ENCODE measurements around the gene RANBP3L.

The RANBP3L gene

GRCh38 chr5:36243653-36244052, 58.0 kb downstream of the RANBP3L start:
- no peak for DNase-seq (ENCODE audit: low spot score)

DNA sequence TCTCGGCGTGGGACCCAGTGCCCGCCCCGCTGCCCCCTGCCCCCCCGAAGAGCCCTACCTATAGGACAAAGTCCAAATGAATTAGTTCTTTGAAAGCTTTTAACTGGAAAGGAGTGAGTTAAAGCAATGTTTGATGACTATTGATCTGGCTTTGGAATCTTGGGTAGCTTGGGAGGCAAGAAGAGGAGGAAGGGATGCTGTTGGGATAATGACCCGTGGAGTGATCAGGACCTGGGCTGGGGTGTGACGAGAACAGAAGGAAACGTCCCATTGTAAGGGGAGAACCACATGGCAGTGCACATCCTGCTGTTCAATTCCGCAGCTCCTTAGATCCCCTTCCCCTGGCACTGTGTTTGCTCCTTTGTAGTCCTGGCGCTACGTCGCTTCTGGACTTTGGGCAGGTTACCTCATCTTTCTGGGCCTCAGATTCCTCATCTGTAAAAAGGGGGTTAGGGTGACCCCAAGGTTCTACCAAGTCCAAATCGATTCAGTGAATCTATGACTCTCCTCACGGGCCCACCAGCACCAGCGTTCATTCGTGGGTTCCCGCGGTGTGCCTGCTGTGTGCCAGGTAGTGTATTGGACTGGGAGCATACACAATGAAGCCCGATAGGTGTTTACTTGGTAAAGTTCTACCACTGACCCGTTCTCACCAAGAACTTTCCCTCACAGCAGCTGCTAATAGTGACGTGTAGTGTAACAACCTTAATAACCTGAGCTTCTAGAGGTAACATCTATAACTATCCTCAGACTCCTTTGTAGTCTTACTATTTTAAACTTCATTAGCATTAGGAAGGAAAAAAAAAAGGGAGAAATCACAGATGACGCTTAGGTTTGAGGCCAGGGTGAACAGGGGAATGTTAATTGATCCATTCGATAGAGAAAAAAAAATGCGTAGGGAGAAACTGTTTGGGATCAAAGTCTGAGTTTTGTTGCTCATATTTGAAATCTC, 58.9 kb downstream of the RANBP3L start:
- DNase-seq (ENCODE audit: low spot score): peak; percentile 15

DNA sequence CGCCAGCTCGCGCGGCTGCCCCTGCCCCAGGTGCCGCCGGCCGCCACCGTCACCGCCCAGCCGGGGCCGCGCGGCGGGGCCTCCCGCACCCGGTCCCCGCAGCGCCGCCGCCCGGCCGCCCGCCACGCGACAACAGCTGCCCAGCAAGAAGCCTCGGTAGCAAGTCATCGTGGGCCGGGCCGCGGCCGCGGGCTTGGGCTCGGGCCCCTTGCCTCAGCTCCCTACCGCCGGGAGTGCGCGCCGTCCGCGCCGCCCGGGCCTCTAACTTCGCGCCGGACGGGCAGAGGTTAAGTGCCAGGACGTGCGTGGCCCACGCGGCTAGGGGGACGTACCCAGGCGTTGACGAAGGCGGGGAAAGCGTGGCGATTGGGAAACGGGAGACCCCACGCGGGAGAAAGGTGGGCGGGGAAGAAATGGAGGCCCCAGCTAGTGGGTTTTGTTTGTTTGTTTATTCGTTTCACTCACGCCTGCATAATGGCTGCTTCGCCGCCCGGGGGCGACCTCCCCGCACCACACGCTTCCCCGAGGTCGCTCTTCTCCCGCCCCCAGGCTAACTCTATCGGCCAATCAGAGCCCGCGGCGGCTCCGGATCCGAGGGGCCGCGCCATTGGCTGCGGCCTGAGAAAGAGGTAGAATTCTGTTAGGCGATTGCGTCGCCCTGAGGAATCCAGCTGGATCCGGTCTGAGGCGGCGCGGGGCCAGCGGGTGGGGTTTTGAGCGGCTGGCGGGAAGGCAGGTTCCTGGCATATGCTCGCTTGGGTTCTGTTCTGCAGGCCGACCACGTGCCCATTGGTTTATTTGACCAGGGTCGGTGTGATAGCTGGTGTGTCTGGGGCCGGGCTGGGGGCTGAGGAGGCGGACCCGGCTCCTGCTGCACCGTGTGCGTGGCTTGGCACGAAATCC, 59.8 kb downstream of the RANBP3L start, which contains the start of gene NADK2:
NADK2 (minus strand) TSS at position 295 of the 903 bp plus-strand sequence; CDS start at position 168, 127 bp downstream.
- DNase-seq (ENCODE audit: low spot score): peak; percentile 96

GRCh38 chr5:36240779-36241630, 60.7 kb downstream of the RANBP3L start:
- peak; percentile 46 for DNase-seq (ENCODE audit: low spot score)

GRCh38 chr5:36239370-36240293, 62.1 kb downstream of the RANBP3L start:
- DNase-seq (ENCODE audit: low spot score): no peak

- DNase-seq (ENCODE audit: low spot score): no peak
Measured at GRCh38 chr5:36238502-36239295, 63.0 kb downstream of the RANBP3L start.

DNA sequence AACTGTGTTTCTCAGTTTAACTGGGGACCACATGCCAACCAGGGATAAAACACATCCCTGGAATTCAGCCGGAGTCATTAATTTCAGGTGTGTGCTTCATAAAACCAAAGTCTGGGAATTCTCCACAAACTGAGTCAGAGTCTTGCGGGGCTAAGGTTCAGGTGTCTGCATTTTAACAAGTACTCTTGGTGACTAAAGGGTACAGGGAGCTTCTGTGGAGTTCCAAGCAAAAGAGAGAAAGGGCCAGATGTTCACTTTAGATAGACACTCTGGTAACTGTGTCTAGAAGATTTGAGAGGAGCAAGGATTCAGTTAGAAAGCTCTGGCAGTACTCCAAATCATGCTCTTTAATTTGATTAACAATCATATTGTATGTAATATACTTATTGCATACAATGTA, 64.0 kb downstream of the RANBP3L start:
- DNase-seq (ENCODE audit: low spot score): no peak

GRCh38 chr5:36236801-36237200, 64.9 kb downstream of the RANBP3L start:
- no peak for DNase-seq (ENCODE audit: low spot score)

GRCh38 chr5:36232533-36232932, 69.2 kb downstream of the RANBP3L start:
- DNase-seq (ENCODE audit: low spot score): no peak

DNA sequence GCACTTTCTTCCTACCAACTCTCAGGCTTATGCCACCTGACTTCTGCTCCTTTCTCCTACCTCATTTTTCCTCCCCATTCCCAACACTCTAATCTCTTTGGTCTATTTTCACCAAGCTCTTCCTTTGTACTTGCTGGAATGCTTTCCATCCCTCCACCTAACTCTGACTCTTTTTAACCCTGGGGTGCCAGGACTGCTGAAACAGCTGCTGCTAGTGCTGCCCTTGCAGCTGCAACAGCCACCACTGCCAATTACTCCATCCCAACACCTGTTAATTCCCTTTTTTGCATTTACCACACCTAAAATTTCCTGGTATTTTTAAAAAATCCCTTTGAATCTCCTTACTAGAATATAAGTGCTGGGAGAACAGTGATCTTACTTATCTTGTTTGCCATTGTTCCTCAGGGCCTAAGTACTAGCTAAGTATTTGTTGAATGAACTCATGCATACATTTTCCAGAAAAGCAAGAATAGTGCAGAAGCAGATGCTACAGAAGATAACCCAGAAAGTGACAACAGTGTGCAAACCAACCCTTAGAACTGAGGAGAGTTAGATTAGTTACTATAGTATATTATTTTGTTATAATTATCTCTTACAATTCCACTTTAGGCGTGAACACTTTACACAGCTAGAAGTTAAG, 71.4 kb downstream of the RANBP3L start:
- DNase-seq (ENCODE audit: low spot score): no peak

DNA sequence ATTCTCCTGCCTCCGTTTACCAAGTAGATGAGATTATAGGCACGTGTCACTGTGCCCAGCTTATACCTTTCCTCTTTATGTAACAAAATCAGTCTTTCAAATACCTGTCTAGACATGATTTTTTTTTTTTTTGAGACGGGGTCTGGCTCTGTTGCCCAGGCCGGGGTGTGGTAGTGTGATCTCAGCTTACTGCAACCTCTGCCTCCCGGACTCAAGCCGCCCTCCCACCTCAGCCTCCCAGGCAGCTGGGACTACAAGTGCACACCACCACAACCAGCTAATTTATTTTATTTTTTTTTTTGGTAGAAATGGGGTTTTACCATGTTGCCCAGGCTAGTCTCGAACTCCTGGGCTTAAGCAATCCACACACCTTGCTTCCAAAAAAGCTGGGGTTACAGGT, 73.2 kb downstream of the RANBP3L start:
- no peak for DNase-seq (ENCODE audit: low spot score)

- no peak for DNase-seq (ENCODE audit: low spot score)
Measured at GRCh38 chr5:36227046-36227445, 74.7 kb downstream of the RANBP3L start.

- DNase-seq (ENCODE audit: low spot score): no peak
Measured at GRCh38 chr5:36222620-36223019, 79.1 kb downstream of the RANBP3L start.

- DNase-seq (ENCODE audit: low spot score): no peak
Measured at GRCh38 chr5:36217988-36218387, 83.7 kb downstream of the RANBP3L start.

GRCh38 chr5:36217567-36217966, 84.1 kb downstream of the RANBP3L start:
- no peak for DNase-seq (ENCODE audit: low spot score)

DNA sequence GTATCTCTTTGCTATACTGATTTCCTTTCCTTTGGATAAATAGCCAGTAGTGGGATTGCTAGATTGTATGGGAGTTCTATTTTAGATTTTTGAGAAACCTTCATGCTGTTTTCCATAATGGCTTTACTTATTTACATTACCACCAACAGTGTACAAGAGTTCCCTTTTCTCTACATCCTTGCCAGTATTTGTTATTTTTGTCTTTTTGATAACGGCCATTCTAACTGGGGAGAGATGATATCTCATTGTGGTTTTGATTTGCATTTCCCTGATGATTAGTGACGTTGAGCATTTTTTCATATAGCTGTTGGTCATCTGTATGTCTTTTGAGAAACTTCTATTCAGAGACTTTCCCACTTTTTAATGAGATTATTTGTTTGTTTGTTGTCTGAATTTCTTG, 85.8 kb downstream of the RANBP3L start:
- no peak for DNase-seq (ENCODE audit: low spot score)

DNA sequence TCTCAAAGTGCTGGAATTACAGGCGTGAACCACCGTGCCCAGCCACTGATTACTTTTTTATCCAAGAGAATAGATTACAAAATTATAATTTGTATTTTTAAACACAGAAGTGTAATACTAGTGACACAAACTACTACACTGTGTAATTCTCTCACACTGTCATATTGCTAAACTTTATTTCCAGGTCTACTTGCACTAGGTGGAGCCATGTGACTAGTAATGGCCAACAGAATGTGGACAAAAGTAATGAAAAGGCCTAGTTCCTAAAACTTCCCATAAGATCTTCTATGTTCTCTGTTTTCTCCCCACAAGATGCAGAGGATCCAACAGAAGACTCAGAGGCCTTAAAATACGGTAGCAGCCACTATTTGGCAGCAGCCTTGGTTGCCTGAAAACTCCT, 87.3 kb downstream of the RANBP3L start:
- no peak for DNase-seq (ENCODE audit: low spot score)

GRCh38 chr5:36209664-36210063, 92.0 kb downstream of the RANBP3L start:
- no peak for DNase-seq (ENCODE audit: low spot score)

GRCh38 chr5:36208786-36209185, 92.9 kb downstream of the RANBP3L start:
- no peak for DNase-seq (ENCODE audit: low spot score)

All from kidney capillary endothelial cell (primary cell).